ENCODE measurements around the gene KANSL1. TPM values are rescaled to one million over a fixed set of nuclear protein-coding genes. Genes with fewer than 3 reads are reported as not detected.

Gene KANSL1
- total RNA-seq, 1 donor from 2014 or later: 122 TPM

DNA sequence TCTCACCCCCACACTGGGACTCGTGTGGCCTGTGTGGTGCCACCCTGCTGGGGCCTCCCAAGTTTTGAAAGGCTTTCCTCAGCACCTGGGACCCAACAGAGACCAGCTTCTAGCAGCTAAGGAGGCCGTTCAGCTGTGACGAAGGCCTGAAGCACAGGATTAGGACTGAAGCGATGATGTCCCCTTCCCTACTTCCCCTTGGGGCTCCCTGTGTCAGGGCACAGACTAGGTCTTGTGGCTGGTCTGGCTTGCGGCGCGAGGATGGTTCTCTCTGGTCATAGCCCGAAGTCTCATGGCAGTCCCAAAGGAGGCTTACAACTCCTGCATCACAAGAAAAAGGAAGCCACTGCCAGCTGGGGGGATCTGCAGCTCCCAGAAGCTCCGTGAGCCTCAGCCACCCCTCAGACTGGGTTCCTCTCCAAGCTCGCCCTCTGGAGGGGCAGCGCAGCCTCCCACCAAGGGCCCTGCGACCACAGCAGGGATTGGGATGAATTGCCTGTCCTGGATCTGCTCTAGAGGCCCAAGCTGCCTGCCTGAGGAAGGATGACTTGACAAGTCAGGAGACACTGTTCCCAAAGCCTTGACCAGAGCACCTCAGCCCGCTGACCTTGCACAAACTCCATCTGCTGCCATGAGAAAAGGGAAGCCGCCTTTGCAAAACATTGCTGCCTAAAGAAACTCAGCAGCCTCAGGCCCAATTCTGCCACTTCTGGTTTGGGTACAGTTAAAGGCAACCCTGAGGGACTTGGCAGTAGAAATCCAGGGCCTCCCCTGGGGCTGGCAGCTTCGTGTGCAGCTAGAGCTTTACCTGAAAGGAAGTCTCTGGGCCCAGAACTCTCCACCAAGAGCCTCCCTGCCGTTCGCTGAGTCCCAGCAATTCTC lies 166.8 kb downstream of the KANSL1 start:
- H3K4me3 ChIP-seq: no peak overlapping the region
- H3K9me3 ChIP-seq: no peaks in the 10 kb centered on the region
- no peak for DNase-seq (ENCODE audit: extremely low spot score in 2 of 2)
- H3K4me1 ChIP-seq: no peaks in the 10 kb centered on the region
- H3K36me3 ChIP-seq: peaks cover 0 to 14% of the 10 kb centered on the region in 2 donors
- no peak overlapping the region for H3K27ac ChIP-seq
- intact Hi-C loops (cut with DNase I): no loop called here
- no peak for TF ChIP-seq POLR2A (IDR thresholded peaks at IDR 0.05)
- no peak for TF ChIP-seq POLR2AphosphoS5 (IDR thresholded peaks at IDR 0.05; ENCODE audit: insufficient read depth in 1 of 2, low read depth in 1 of 2)
- no peak for TF ChIP-seq CTCF (IDR thresholded peaks at IDR 0.05)
- H3K27me3 ChIP-seq: no peaks in the 10 kb centered on the region

GRCh38 chr17:46025510-46026165 lies 167.6 kb downstream of the KANSL1 start:
- Histone ChIP-seq H3K36me3 (peaks cover 0 to 6% of the 10 kb centered on the region in 2 donors), H3K4me1 (no peaks in the 10 kb centered on the region), H3K27ac (no peak overlapping the region), H3K9me3 (no peaks in the 10 kb centered on the region), H3K4me3 (no peak overlapping the region), H3K27me3 (no peaks in the 10 kb centered on the region)
- no peak for TF ChIP-seq CTCF (IDR thresholded peaks at IDR 0.05)
- TF ChIP-seq POLR2A (IDR thresholded peaks at IDR 0.05): no peak
- TF ChIP-seq POLR2AphosphoS5 (IDR thresholded peaks at IDR 0.05; ENCODE audit: insufficient read depth in 1 of 2, low read depth in 1 of 2): no peak
- intact Hi-C loops (cut with DNase I): no loop called here
- DNase-seq (ENCODE audit: extremely low spot score in 2 of 2): peak in 1 of 2 donors; percentile 72

DNA sequence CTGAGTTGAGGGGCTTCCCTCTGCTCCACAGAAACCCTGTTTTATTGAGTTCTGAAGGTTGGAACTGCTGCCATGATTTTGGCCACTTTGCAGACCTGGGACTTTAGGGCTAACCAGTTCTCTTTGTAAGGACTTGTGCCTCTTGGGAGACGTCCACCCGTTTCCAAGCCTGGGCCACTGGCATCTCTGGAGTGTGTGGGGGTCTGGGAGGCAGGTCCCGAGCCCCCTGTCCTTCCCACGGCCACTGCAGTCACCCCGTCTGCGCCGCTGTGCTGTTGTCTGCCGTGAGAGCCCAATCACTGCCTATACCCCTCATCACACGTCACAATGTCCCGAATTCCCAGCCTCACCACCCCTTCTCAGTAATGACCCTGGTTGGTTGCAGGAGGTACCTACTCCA lies 168.2 kb downstream of the KANSL1 start:
- Histone ChIP-seq H3K4me1 (no peaks in the 10 kb centered on the region), H3K4me3 (no peak overlapping the region), H3K27ac (no peak overlapping the region), H3K36me3 (peaks cover 0 to 3% of the 10 kb centered on the region in 2 donors), H3K9me3 (no peaks in the 10 kb centered on the region), H3K27me3 (no peaks in the 10 kb centered on the region)
- TF ChIP-seq POLR2A (IDR thresholded peaks at IDR 0.05): no peak
- TF ChIP-seq CTCF (IDR thresholded peaks at IDR 0.05): no peak
- TF ChIP-seq POLR2AphosphoS5 (IDR thresholded peaks at IDR 0.05; ENCODE audit: insufficient read depth in 1 of 2, low read depth in 1 of 2): no peak
- peak in 1 of 2 donors; percentile 75 for DNase-seq (ENCODE audit: extremely low spot score in 2 of 2)
- intact Hi-C loops (cut with DNase I): no loop called here

- Histone ChIP-seq H3K4me1 (no peaks in the 10 kb centered on the region), H3K36me3 (peaks cover 0 to 3% of the 10 kb centered on the region in 2 donors), H3K27me3 (no peaks in the 10 kb centered on the region), H3K27ac (no peak overlapping the region), H3K9me3 (no peaks in the 10 kb centered on the region), H3K4me3 (no peak overlapping the region)
- no peak for DNase-seq (ENCODE audit: extremely low spot score in 2 of 2)
- intact Hi-C loops (cut with DNase I): no loop called here
- TF ChIP-seq CTCF (IDR thresholded peaks at IDR 0.05): no peak
- TF ChIP-seq POLR2AphosphoS5 (IDR thresholded peaks at IDR 0.05; ENCODE audit: insufficient read depth in 1 of 2, low read depth in 1 of 2): no peak
- no peak for TF ChIP-seq POLR2A (IDR thresholded peaks at IDR 0.05)
Measured at GRCh38 chr17:46024590-46024989, 168.6 kb downstream of the KANSL1 start.

All from vagina (tissue), 2 donors.